HPDE6-E6E7 (cell line): ENCODE data around the gene RNASEH2A.
"Not testable (repeated sequence)": the region's sequence is repeated elsewhere in the genome, so short reads cannot be mapped to it uniquely, and the experiment has no call there.

ENCODE experiments used
- DNase-seq: peaks from one replicate; pipeline ENCODE4 v3.0.0; 2011; ENCODE audit warnings: missing footprints; ENCODE audit errors: extremely low spot score

The RNASEH2A gene

GRCh38 chr19:12793290-12794195, 12.8 kb upstream of the RNASEH2A start:
- DNase-seq: no peak

GRCh38 chr19:12794196-12794941, 12.0 kb upstream of the RNASEH2A start:
- no peak for DNase-seq

GRCh38 chr19:12794971-12795381, 11.4 kb upstream of the RNASEH2A start:
- no peak for DNase-seq

DNA sequence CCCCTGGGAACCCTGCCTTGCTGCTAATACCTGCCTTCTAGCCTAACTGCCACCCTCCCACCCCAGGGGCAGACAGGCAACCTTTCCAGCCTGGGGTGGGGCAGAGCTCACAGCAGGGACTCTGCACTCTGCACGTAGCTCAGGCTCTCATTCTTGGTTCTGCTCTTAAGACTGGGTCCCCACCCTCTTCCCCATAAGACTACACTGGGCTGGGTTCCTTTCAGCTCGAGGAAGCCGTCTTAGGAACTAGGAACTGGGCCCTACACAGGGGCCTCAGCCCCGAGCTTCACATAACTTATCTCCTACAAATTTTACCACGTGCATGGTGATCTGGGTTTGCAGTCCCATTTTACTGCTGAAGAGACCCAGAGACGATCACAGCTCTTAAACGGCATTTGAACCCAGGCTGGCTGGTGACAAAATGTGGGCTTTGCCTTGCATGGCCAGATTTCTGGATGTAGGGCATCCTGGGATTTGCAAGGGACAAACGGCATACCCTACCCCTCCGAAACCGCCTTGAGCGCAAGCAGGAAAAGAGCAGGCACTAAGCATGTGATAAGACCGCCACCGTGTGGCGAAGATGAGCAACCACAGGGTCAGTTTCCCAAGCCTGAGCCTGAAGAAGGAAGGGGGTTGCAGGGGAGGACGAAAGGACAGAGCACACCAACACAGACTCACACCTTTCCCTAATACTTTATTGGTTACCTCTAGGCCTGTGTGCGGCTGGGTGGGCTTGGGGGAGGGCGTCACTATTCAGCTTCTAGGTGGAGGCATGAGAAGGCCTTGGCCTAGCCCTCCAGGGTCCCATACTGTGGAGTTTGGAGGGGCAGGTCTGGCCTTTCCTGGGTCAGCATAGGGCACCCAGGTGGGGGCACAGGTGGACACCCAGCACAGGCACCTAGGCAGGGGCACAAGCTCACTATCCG, 10.0 kb upstream of the RNASEH2A start:
- DNase-seq: no peak

DNA sequence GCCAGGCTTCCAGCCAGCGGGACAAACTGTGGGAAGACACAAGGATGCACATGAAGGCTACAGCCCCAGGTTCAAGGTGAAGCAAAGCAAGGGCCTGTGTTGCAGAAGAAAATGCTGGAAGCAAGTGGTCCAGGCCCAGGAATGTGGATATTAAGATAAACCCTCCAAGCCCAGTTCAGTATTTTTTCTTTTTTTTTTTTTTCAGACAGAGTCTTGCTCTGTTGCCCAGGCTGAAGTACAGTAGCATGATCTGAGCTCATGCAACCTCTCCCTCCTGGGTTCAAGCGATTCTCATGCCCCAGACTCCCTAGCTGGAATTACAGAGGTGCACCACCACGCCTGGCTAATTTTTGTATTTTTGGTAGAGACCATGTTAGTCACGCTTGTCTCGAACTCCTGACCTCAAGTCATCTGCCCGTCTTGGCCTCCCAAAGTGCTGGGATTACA, 9.2 kb upstream of the RNASEH2A start:
- DNase-seq: no peak

GRCh38 chr19:12797607-12798006, 8.8 kb upstream of the RNASEH2A start:
- not testable (repeated sequence) for DNase-seq

GRCh38 chr19:12799742-12800465, 6.5 kb upstream of the RNASEH2A start:
- DNase-seq: no peak

DNA sequence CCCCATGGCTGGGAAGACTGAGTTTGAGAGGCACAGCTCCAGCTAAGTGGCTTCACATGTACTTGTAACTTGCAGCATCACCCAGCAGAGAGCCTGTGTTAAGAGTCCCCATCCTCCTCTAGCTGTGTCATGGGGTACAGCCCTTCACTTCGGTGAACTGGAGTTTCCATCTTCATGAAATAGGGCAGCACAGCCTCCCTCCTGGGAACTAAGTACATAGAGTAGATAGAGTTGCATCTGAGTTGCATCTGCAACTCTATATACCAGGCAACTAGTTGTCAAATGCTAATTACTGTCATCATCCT, 6.0 kb upstream of the RNASEH2A start:
- no peak for DNase-seq

- no peak for DNase-seq
These were observed 5.4 kb upstream of the RNASEH2A start for GRCh38 chr19:12800923-12801465.

- no peak for DNase-seq
These were observed 4.7 kb upstream of the RNASEH2A start, which contains the start of the genes PRDX2 and THSD8 for GRCh38 chr19:12801466-12802266. TSS of gene PRDX2 (minus strand) at chr19:12801800. CDS start at chr19:12801261, 539 bp downstream. TSS of gene THSD8 (plus strand) at chr19:12802069. CDS start at chr19:12802072, 3 bp downstream.

DNA sequence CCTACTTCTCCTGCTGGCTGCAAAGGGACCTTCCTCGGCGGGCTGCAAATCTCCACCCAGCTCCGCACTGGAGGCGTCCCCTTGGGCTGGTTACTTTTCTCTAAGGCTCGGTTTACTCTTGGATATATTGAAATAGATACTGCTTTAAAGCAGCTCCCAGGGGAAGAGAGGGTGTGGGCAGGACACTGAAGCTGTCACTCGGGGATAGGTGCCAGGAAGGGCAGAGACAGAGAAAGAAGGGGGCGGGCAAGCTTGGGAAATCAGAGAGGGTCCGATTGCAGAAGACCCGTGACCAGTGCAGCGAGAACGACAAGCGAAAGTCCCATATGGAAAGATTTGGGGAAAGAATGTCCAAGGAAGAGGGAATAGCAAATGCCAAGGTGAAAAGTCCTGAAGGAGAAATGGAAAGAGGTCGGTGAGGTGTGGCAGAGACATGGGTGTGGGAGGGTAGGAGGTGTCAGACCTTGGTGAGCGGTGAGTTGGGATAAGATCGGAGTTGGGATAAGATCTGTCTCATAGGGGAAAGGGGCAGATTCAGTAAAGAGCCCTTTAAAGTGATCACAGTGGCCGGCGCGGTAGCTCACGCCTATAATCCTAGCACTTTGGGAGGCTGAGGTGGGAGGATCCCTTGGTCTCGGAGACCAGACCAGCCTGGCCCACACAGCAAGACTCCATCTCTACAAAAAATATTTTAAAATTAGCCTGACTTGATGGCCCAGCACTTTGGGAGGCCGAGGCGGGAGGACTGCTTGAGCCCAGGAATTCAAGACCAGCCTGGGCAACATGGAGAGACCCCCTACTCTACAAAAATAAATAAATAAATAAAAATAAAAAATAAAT, 3.9 kb upstream of the RNASEH2A start:
- no peak for DNase-seq

DNA sequence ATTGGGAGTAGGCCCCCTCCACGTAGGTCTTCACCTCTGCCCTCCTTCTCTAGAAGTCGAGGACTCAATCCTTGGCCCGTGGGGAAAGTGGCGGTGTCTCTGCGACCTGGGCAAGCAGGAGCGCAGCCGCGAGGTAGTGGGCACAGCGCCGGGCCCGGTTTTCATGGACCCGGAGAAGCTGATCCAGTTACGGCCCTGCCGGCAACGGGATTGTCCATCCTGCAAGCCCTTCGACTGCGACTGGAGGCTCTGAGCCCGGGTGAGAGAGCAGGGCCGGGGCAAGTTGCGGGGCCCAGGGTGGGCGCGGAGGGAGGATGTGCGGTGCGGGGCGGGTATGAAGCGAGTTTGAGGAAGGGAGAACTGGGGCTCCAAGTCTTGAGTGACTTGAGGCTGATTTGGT, 2.3 kb upstream of the RNASEH2A start:
- no peak for DNase-seq

DNA sequence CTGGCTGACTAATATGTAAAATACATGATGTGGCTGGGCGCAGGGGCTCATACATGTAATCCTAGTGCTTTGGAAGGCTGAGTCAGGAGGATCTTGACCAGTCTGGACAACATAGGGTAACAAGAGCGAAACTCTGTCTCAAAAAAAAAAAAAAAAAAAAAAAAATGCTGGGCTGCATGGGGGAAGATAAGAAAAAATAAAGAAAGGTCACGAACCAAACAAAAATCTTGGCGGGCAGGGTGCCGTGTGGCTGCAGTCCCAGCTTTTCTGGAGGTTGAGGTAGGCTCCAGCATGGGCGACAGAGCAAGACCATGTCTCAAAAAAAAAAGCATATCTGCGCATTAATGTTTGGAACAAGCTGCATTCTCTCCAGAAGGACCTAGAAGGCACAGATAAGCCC, 8.7 kb downstream of the RNASEH2A start:
- DNase-seq: no peak

DNA sequence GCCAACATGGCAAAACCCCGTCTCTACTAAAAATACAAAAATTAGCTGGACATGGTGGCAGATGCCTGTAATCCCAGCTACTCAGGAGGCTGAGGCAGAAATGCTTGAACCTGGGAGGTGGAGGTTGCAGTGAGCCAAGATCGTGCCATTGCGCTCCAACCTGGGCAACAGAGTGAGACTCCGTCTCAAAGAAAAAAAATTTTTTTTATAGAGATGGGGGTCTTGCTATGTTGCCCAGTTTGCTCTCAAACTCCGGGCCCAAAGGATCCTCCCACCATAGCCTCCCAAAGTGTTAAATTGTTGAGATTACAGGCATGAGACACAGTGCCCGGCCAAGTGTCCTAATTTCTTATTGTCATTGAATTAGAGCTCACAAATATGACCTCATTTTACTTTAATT, 10.8 kb downstream of the RNASEH2A start:
- not testable (repeated sequence) for DNase-seq

DNA sequence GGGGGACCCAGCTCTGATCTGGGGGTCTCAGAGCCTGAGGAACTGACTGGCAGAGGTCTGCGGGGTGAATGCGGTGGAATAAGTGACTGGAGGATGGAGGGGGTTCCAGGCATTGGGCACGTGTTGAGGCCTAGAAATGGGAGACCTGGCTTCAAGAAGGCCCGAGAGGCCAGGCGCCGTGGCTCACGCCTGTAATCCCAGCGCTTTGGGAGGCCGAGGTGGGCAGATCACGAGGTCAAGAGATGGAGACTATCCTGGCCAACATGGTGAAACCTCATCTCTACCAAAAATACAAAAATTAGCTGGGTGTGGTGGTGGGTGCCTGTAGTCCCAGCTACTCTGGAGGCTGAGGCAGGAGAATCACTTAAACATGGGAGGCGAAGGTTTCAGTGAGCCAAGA, 11.4 kb downstream of the RNASEH2A start:
- not testable (repeated sequence) for DNase-seq

GRCh38 chr19:12821761-12822160, 15.4 kb downstream of the RNASEH2A start:
- no peak for DNase-seq

DNA sequence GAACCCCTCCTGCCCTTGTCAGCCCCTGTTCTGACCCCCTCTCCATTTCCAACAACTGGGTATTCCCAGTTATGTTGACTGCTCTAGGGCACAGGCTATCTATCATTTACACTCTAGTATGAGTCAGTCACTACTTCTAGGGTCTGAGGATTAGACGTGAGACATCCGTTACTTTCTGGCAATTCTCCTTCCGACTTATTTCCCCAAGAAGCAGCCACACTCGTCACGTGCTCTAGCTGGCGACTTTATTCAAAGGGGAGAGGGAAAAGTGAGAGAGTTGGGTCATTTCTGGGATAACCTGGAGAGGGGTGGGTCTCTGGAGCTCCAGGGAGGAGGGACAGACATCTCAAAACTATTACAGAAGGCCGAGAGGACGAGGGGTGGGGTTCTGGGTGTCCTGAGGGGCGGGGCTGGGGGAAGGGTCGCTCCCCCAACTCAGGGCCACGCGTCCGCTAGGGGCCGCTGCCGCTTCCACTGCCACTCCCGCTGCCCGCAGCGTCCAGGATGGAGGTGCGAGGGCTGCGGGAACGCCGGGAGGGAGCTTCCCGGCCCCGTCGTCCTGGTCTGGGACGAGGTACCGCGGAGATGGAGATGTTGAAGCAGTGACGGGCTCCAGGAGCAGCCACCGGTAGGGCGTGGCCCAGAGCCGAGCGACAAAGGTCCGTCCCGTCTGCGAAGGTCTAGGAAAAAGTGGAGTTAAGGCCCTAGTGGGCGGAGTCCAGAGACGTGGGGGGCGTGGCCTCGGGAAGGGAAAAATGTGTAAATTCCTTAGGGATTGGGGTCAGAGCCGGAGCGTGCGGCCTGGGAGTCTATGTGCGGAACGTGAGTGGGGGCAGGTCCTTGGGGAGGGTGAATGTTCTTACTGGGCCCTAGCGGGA, 19.1 kb downstream of the RNASEH2A start:
- DNase-seq: no peak

- no peak for DNase-seq
These were observed 22.1 kb downstream of the RNASEH2A start for GRCh38 chr19:12828494-12828893.
